ENCODE results near the gene ZNF366. TPM values are rescaled to one million over a fixed set of nuclear protein-coding genes. Genes with fewer than 3 reads are reported as not detected.

ZNF366 gene
- total RNA-seq, 2 donors from 2014 or later, result under 0.01 to 1.8 TPM

GRCh38 chr5:72506158-72506549 lies 1.1 kb downstream of the ZNF366 start:
- Histone ChIP-seq H3K27me3 (no peaks in the 10 kb centered on the region), H3K4me1 (no peaks in the 10 kb centered on the region), H3K27ac (no peak overlapping the region), H3K36me3 (replicated peaks in 1 of 2; ENCODE audit: insufficient read depth in 1 of 2, low read depth in 2 of 2) (no peaks in the 10 kb centered on the region), H3K9me3 (no peaks in the 10 kb centered on the region), H3K4me3 (no peak overlapping the region)
- TF ChIP-seq CTCF (IDR thresholded peaks at IDR 0.05) (no peak), POLR2A (IDR thresholded peaks at IDR 0.05) (no peak)
- DNase-seq (no peak), ATAC-seq (no peak)
- WGBS, 2 donors, result 83 to 87% methylated on average over 7 of the region's 7 CpGs
- intact Hi-C loops (cut with DNase I), result no loop called here

GRCh38 chr5:72505539-72506157 lies 1.6 kb downstream of the ZNF366 start:
- no peak for ATAC-seq
- Histone ChIP-seq H3K4me3 (no peak overlapping the region), H3K9me3 (no peaks in the 10 kb centered on the region), H3K27me3 (no peaks in the 10 kb centered on the region), H3K27ac (no peak overlapping the region), H3K36me3 (replicated peaks in 1 of 2; ENCODE audit: insufficient read depth in 1 of 2, low read depth in 2 of 2) (no peaks in the 10 kb centered on the region), H3K4me1 (no peaks in the 10 kb centered on the region)
- WGBS, 2 donors, result 75 to 78% methylated on average over 7 of the region's 7 CpGs
- intact Hi-C loops (cut with DNase I), result no loop called here
- TF ChIP-seq CTCF (IDR thresholded peaks at IDR 0.05) (no peak), POLR2A (IDR thresholded peaks at IDR 0.05) (no peak)
- no peak for DNase-seq

GRCh38 chr5:72505016-72505415 lies 2.2 kb downstream of the ZNF366 start:
- TF ChIP-seq CTCF (IDR thresholded peaks at IDR 0.05), result no peak
- no peak for TF ChIP-seq POLR2A (IDR thresholded peaks at IDR 0.05)
- ATAC-seq (no peak), DNase-seq (no peak)
- no peak overlapping the region for H3K27ac ChIP-seq
- intact Hi-C loops (cut with DNase I), result no loop called here
- H3K36me3 ChIP-seq (replicated peaks in 1 of 2; ENCODE audit: insufficient read depth in 1 of 2, low read depth in 2 of 2), result no peaks in the 10 kb centered on the region
- whole genome bisulfite sequencing, 2 donors, result 82% methylated on average over 5 of the region's 5 CpGs
- H3K4me1 ChIP-seq, result no peaks in the 10 kb centered on the region
- no peak overlapping the region for H3K4me3 ChIP-seq
- no peaks in the 10 kb centered on the region for H3K9me3 ChIP-seq
- no peaks in the 10 kb centered on the region for H3K27me3 ChIP-seq

- no peaks in the 10 kb centered on the region for H3K27me3 ChIP-seq
- ATAC-seq (no peak), DNase-seq (peak in 1 of 4 donors; percentile 8)
- H3K27ac ChIP-seq, result no peak overlapping the region
- no peaks in the 10 kb centered on the region for H3K9me3 ChIP-seq
- 68 to 83% methylated on average over 14 of the region's 14 CpGs for WGBS, 2 donors
- no peak overlapping the region for H3K4me3 ChIP-seq
- no peaks in the 10 kb centered on the region for H3K4me1 ChIP-seq
- intact Hi-C loops (cut with DNase I), result no loop called here
- H3K36me3 ChIP-seq (replicated peaks in 1 of 2; ENCODE audit: insufficient read depth in 1 of 2, low read depth in 2 of 2), result no peaks in the 10 kb centered on the region
- TF ChIP-seq POLR2A (IDR thresholded peaks at IDR 0.05), result no peak
- no peak for TF ChIP-seq CTCF (IDR thresholded peaks at IDR 0.05)
These were observed 3.2 kb downstream of the ZNF366 start for GRCh38 chr5:72503888-72504491.

- ATAC-seq, result no peak
- DNase-seq, result no peak
- H3K36me3 ChIP-seq (replicated peaks in 1 of 2; ENCODE audit: insufficient read depth in 1 of 2, low read depth in 2 of 2), result no peaks in the 10 kb centered on the region
- 81 to 84% methylated on average over 3 of the region's 3 CpGs for WGBS, 2 donors
- intact Hi-C loops (cut with DNase I), result no loop called here
- no peak for TF ChIP-seq CTCF (IDR thresholded peaks at IDR 0.05)
- TF ChIP-seq POLR2A (IDR thresholded peaks at IDR 0.05), result no peak
- no peaks in the 10 kb centered on the region for H3K4me1 ChIP-seq
- no peak overlapping the region for H3K27ac ChIP-seq
- H3K27me3 ChIP-seq, result no peaks in the 10 kb centered on the region
- no peaks in the 10 kb centered on the region for H3K9me3 ChIP-seq
- H3K4me3 ChIP-seq, result no peak overlapping the region
These were observed 5.7 kb downstream of the ZNF366 start for GRCh38 chr5:72501488-72501887.
